Lower leg skin (tissue), 3 donors: ENCODE measurements around the gene RPLP2.

Experiments
- POLR2A ChIP-seq, 2 donors: fragments of 450-650 bp; IDR thresholded peaks; one replicate each; pipeline ENCODE4 v1.6.1; 2016 to 2017; ENCODE audit warnings: antibody characterized with exemption in 2 of 2, mild to moderate bottlenecking in 1 of 2, moderate library complexity in 1 of 2
- TF ChIP-seq, protein P1 (sequence below), 3 donors: fragments of 450-650 bp; IDR thresholded peaks; one replicate each; pipeline ENCODE4 v1.5.1; 2016; ENCODE audit warnings: antibody characterized with exemption in 3 of 3, mild to moderate bottlenecking in 3 of 3, moderate library complexity in 2 of 3

DNA sequence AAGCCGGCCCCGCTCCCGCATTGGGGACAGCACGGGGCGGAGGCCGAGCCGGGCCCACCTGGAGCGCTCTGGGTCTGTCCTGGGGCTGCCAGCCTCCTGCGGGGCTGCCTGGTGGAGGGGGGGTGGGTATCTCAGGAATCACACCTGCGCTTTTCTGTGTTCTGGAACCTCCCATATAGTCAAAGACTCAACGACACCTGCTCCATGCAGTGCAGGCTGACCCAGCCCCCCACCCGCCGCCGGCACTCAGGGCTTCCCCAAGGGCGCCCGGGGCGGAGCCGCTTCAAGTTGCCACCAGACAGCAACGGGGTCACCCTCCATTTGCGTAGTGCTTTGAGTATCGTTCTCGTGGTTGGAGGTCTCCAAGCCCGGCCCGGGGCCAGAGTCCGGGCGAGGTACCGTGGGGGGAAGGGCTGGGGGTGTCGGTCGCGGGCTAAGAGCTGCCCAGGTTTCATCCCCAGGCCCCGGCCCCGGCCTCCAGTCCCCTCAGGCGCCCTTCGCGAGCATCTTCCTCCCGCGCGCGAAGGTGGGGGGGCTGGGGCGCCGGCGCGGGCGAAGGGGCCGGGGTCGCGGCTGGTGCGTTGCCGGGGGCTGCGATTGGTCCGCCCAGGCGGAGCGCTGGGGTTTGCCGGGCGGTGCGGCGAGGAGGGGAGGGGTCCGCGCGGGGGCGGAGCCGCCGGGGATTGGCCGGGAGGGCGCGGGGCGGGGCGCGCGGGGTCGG is 39.5 kb downstream of the RPLP2 start:
- TF ChIP-seq, protein P1, sequence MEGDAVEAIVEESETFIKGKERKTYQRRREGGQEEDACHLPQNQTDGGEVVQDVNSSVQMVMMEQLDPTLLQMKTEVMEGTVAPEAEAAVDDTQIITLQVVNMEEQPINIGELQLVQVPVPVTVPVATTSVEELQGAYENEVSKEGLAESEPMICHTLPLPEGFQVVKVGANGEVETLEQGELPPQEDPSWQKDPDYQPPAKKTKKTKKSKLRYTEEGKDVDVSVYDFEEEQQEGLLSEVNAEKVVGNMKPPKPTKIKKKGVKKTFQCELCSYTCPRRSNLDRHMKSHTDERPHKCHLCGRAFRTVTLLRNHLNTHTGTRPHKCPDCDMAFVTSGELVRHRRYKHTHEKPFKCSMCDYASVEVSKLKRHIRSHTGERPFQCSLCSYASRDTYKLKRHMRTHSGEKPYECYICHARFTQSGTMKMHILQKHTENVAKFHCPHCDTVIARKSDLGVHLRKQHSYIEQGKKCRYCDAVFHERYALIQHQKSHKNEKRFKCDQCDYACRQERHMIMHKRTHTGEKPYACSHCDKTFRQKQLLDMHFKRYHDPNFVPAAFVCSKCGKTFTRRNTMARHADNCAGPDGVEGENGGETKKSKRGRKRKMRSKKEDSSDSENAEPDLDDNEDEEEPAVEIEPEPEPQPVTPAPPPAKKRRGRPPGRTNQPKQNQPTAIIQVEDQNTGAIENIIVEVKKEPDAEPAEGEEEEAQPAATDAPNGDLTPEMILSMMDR (IDR thresholded peaks at IDR 0.05), result no peak
- no peak for TF ChIP-seq POLR2A (IDR thresholded peaks at IDR 0.05)
